GM18907 (cell line): ENCODE results near the gene LY9.
"Not testable (repeated sequence)": the region's sequence is repeated elsewhere in the genome, so short reads cannot be mapped to it uniquely, and the experiment has no call there.

ENCODE experiments used
- ATAC-seq: cut with Tn5 transposase; IDR thresholded peaks from one replicate; pipeline ENCODE4 v1.9.1; 2021; ENCODE audit warnings: mild to moderate bottlenecking, moderate library complexity; ENCODE audit not compliant: unreplicated experiment

The LY9 gene

GRCh38 chr1:160863774-160864131 lies 67.8 kb downstream of the LY9 start:
- no peak for ATAC-seq

GRCh38 chr1:160864173-160864572 lies 68.2 kb downstream of the LY9 start:
- no peak for ATAC-seq

- no peak for ATAC-seq
Observed at GRCh38 chr1:160865337-160865736, 69.4 kb downstream of the LY9 start.

- no peak for ATAC-seq
Observed at GRCh38 chr1:160866001-160866694, 70.2 kb downstream of the LY9 start.

GRCh38 chr1:160866695-160867260 lies 70.8 kb downstream of the LY9 start:
- no peak for ATAC-seq

GRCh38 chr1:160867651-160868050 lies 71.7 kb downstream of the LY9 start:
- ATAC-seq, result not testable (repeated sequence)

- no peak for ATAC-seq
Observed at GRCh38 chr1:160868141-160868540, 72.2 kb downstream of the LY9 start.

GRCh38 chr1:160874935-160875334 lies 79.0 kb downstream of the LY9 start:
- no peak for ATAC-seq

- not testable (repeated sequence) for ATAC-seq
Observed at GRCh38 chr1:160875591-160875990, 79.6 kb downstream of the LY9 start.

GRCh38 chr1:160876311-160876710 lies 80.3 kb downstream of the LY9 start:
- no peak for ATAC-seq

- ATAC-seq, result no peak
Observed at GRCh38 chr1:160877221-160877620, 81.2 kb downstream of the LY9 start.
